Activated CD4-positive, alpha-beta T cell treated with anti-CD3 and anti-CD28 coated beads, Interleukin-2, Interleukin-4, amounts not matched to agents 100 ng/mL and 50 ng/mL, durations not matched to agents 16 hours and 8 hours (primary cell): ENCODE measurements around the gene TECPR1.
A peak's percentile ranks its signal among the peaks of the same experiment; 100 is the strongest.

Experiments used
- DNase-seq: peaks from one replicate; pipeline ENCODE4 v3.0.0-alpha.2; 2020; ENCODE audit warnings: low spot score

The TECPR1 gene

DNA sequence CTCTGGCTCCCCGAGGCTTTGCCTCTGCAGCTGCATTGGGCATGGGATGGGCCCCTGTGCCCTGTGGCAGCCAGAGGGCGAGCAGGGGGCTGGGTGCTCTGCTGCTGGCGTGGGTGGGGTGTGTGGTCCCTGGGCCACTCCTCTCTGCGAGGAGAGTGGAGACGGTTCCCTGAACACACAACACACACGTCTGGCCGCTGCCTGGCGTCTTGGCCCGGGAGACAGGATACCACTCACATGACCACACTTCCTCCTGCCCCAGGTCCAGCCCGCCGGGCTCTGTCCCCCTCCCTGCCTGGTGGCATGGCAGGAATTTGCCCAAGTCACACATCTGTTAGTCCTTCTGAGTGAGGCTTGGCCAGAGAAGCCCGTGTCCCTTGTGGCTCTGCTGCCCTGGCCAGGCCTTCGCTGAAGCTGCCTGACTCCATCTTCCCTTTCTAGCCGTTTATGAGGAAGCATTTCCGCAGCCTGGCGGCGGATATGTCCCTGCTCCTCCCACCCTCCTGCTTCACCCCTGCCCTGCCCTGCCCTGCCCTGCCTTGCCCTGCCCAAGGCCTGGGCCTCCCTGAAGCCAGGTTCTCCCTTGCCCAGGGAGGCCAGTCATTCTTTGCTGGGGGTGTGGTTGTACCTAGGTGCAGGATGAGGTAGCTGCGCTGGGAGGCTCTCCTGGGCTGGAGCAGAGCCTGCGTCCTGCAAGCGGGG, 32.5 kb upstream of the TECPR1 start:
- DNase-seq, result no peak

DNA sequence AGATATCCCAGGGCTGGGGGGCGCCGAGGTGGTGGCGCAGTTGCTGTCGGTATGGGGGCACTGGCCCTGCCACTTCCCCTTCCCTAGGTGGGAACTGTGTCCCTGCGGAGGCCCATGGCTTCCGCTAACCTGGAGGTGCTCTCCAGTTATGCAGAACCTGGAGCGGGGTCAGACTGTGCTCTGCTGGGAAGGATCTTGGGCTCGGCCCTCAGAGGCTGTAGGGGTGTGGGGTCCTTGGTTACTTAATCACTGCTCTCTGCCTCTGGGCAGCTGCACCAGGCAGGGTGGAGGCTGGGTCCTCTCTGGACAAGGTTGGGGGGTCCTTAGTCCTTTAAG, 31.8 kb upstream of the TECPR1 start:
- DNase-seq, result no peak

DNA sequence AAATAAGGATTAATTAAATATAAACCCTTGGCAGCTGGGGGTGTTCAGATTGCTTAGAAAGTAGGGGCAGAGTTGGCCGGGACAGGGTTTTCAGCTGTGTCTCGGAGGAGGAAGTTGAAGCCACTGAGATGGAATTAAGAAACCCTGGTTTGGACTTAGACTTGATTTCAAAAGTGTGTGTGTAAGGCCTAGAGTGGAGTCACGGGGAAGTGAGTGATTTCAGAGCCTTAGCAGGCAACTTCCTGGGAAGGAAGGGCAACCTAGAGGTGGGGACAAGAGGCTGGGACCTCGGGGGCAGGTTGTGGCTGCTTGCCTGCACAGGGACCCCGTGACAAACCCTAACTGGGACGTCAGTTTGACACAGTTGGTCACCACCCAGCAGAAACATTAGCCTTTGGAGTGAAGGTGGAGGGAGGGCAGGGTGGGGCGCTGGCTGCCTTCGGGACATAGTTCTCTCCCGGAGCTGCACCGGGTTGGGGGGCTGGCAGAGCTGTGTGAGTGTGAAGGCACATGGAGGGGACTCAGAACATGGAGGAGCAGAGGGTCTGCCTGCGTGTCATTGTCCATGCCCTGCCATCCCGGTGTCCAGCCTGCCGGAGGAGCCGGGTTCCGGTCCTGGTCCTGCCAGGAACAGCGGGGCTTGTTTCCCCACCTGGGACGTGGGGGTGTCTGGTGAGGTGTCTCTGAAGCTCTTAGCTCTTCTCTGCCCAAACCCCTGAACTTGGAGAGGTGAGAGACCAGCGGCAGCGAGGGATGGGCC, 31.3 kb upstream of the TECPR1 start:
- DNase-seq, result no peak

DNA sequence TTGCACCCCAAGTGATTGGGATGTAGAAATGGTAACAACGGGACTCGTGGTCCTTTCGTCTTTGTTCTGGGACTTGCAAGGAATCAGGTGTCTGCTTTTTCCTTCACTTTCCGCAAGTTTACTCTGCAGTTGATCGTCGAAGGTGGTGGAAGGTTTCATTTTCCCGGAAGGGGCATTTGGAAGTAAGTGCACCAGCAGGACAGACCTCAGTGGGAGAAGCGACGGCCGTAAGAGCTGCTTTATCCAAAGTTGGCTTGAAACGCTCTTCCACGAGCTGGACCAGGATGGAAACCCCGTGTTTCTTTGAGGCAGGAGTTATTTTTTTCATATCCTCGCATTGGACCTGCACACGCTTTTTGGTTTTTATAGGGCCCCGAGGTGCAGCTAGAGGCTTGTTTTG, 30.7 kb upstream of the TECPR1 start:
- DNase-seq, result no peak

DNA sequence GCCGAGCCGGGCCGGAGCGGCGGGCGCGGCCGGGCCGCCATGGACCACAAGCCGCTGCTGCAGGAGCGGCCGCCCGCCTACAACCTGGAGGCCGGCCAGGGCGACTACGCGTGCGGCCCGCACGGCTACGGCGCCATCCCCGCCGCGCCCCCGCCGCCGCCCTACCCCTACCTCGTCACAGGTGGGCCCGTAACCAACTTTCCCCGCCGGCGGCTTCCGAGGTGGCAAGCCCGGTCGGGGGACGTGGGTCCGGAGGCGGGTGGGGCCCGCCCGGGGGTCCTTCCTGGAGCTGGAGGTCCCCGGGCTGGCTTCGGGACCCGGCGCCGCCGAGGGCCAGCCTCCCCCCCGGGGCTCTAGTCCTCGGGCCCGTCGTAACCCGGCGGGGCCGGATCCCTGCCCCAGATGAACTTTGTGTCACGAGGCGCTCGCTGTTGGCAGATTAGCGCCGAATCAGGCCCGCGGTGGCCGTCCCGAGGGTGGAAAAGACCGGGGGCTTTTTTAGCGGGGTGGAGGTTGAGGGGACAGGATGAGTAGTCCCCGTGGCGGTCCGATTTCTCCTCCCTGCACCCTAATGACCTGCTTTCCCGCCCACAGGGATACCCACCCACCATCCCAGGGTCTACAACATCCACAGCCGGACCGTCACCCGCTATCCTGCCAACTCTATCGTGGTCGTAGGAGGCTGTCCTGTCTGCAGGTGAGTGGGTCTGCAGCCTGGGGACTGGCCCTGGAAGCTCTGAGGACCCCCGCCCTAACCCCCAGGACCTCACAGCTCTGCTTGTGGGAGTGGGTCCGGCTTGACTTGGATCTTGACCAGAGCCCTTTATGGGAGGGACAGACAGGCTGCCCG, 29.9 kb upstream of the TECPR1 start:
- no peak for DNase-seq

DNA sequence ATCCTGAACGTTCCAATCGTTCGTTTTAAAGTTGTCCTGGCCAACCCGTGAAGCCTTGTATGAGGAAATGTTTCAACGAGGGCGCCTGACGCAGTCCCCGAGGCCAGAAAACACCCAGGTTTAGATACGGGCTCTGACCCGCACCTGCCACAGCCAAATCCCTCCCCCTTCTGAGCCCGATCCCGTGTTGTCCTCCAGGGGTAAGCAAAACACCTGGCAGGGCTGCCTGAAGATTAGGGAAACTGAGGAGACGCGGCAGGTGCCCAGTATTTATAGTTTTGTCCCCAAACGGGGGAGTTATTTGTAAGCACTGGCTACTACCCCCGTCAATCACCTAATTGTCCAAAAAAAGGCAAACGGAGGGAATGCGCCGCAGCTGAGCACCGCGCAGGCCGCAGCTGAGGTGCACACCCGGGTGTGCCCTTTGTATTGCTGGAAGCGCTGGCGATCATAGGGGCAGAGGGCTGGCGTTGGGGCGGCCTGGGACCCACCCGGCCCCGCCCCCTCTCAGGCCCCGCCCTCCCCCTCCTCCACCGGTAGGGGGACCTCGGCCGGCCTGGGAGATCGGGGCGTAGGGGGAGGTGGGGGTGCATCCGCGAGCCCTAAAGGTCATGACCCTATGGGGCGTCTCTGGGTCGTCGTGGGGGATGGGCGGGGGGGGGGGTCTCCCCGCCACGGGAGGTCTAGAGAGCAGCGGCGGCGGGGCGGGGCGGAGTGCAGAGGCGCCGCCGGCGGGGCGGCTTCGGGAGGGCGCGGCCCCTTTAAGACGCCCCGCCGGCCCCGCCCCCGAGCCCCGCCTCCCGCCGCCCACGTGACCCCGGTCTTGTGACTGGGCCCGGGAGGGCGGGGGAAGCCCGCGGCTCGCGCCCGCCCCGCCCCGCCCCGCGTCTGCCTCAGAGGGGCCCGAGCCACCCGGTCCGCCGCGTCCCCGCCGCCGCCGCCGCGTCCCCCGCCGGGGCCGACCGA, 29.0 kb upstream of the TECPR1 start, which contains the start of gene BRI3:
Gene BRI3, plus strand, starts transcription at position 896 of the 966 bp plus-strand sequence. CDS start 110 bp downstream, outside the sequence.
- DNase-seq, result peak; percentile 87

DNA sequence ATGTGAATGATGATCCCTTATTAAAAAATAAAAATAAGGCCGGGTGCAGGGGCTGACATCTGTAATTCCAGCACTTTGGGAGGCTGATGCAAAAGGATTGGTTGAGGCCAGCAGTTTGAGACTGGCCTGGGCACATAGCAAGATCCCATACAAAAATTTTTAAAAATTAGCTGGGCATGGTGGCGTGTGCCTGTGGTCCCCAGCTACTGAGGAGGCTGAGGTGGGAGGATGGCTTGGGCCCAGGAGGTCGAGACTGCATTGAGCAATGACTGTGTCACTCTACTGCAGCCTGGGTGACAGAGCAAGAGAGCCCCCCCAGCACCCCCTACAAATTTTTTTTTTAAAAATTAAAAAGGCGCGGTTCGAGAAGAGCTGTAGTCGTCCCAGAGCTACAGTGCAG, 28.3 kb upstream of the TECPR1 start:
- no peak for DNase-seq

DNA sequence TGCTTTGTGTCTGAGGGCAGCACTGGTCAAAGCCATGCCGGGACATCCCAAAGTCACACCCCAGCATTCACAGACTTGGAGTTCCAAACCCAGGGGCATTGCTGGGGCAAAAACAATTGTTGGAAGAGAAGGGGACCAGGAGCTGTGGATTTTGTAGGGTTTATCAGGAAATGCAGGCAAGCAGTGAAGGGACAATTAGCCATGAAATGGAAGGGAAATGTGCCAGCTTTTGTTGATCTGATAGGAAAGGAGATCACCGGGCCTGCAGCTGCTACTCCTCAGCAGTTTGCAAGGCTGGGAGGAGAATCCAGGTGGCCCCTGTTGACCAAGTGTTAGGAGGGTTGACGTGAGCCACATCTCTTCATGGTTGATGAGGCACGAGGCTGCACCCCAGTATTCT, 26.9 kb upstream of the TECPR1 start:
- no peak for DNase-seq

DNA sequence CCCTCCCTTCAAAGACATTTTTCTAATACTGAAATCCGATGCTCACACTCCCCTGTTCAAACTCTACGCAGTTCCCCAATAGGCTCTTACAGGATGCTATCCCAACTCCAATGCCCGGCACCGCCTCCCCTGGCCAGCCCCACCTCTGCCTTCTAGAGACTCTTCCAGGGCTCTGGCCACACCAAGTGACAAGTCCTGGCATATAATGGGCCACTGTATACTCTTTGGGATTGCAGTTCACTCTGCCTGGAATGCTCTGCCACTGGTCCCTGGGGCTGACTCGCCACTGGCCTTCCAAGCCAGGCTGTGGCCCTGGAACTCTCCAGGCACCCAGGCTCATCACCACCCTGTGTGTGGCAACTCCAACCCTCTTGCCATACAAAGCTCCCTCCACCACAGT, 26.4 kb upstream of the TECPR1 start:
- no peak for DNase-seq

DNA sequence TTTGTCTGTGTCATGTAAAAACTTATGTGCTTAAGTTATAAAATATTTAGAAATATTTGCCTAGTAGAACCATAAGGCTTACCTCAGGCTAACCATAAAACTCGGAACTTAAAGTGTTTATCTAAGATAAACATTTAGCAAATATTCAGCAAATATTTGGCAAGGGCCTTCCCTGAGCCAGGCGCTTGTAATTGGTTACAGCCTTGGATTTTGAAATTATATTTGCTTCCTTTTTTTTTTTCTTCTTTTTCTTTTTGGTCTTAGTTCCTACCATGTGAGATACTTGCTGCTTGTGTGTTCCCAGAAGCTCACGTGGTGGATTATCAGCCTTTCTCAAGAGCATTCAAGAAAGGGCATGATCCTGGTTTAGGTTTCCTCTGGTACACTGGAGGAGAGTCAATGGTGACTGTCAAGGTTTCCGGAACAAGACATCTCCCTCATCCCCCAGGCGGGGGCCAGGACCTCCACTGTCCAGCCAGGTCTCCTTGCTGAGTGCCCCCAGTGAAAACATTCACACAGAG, 24.3 kb upstream of the TECPR1 start:
- DNase-seq, result no peak

DNA sequence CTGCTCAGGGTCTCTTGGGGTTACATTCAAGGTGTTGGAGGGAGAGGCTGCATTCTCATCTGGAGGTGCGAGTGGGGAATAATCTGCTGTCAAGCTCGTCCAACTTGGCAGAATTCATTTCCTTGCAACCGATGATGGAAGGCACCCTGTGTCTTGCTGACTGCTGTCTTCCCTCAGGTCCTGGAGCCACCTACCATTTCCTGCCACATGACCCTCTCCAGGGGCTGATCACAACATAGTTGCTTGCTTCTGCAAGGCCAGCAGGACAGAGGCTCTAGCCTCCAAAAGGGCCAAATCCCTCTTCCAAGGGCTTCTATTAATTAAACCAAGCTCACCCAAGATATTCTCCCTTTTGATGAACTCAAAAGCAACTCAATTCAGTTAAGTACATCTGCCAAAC, 15.3 kb upstream of the TECPR1 start:
- DNase-seq, result no peak

DNA sequence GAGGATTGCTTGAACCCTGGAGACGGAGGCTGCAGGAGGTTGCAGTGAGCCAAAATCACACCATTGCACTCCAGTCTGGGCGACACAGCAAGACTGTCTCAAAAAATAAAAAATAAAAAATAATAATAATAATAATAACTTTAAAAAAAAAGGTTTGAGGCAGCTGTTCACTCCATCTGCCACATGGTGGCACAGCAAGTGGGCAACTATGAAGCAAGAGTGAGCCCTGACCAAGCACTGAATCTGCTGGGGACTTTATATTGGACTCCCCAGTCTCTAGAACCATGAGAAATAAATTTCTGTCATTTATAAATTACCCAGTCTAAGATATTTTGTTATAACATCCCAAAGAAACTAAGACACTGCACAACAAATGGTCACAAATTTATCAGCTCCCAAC, 14.8 kb upstream of the TECPR1 start:
- no peak for DNase-seq

DNA sequence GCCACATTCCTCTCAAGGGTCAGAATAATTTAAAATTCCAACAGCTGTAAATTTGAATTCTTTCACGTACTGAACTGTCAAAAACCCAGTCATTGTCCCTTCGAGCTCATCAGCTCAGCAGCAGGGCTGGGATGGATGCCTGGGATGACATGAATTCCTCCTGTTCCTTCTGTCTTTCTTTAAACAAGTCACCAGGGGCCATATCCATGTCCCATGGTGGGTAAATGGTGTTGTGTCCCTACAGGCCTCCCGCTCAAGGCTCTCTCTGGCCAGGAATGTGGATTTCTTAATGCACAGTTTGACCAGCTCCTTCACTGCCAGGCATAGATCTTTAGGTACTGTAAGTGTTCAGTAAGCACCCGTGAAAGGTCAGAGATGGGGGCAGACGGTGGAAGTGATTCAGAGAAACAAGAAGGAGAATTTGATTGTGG, 13.8 kb upstream of the TECPR1 start:
- DNase-seq, result no peak

DNA sequence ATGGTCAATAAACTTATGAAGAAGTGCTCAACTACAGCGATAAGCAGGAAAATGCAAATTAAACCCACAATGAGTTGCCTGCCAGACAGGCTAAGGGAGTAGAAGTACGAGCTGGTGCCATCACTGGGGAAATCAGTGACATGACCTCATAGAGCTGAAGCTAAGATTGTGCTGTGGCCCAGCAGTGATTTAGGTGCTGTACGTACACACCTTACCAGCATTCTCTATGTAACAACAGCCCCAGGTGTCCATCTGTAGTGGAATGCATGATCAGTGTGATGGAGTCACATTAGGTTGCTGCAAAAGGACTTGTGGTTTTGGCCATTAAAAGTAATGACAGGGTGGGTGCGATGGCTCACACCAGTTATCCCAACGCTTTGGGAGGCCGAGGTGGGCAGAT, 5.7 kb upstream of the TECPR1 start:
- DNase-seq, result no peak

DNA sequence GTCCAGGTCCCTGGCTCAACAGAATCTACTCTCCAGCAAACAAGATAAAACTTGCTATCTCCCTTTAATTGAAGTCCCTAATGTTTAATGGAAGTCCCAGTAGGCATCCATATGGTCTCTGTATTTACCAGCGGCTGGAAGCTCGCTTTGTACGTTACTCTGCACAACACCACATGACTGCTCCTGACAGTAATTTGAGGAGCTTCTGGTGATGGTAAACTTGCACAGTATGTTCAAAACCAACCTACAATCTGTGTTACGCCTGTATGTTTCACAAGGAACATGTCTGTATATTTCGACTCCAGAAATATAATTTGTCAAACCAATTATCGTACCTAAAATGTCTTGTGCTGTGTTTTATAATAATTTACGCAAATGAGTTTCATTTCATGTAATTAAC, 4.4 kb upstream of the TECPR1 start:
- no peak for DNase-seq

DNA sequence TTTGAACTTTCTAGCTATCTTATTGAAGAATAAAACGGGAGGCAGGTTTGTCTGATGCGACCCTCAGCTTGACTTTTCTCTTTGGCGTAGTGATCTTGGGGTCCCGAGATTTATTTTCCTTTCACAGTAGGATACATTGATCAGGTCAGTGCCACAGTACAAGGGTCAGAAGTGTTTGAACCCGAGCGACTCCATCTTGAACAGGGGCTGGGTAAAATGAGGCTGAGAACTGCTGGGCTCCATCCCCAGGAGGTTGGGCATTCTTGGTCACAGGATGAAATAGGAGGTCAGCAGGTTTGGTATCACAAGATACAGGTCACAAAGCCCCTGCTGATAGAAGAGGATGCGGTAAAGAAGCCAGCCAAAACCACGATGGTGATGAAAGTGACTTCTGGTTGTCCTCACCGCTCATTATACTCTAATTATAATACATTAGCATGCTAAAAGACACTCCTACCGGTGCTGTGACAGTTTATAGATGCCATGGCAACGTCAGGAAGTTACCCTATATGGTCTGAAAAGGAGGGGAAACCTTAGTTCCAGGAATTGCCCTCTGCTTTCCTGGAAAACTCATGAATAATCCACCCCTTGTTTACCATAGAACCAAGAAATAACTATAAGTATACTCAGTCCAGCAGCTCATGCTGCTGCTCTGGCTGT, 3.0 kb upstream of the TECPR1 start:
- peak; percentile 55 for DNase-seq

DNA sequence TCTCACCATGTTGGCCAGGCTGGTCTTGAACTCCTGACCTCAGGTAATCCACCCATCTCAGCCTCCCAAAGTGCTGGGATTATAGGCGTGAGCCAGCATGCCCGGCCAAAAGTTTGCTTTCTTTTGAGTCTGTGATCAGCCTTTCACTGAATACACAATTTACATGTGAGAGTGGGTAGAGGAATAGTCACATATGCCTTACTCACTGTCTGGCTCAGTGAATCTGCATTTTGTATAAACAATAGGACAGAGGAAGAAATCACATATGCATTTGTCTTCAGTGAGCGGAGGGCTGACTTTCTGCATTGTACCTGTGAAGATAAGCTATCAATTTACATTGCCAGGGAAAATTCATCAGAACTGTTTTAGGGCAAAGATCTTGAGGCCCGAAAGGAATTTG, 2.5 kb upstream of the TECPR1 start:
- no peak for DNase-seq

DNA sequence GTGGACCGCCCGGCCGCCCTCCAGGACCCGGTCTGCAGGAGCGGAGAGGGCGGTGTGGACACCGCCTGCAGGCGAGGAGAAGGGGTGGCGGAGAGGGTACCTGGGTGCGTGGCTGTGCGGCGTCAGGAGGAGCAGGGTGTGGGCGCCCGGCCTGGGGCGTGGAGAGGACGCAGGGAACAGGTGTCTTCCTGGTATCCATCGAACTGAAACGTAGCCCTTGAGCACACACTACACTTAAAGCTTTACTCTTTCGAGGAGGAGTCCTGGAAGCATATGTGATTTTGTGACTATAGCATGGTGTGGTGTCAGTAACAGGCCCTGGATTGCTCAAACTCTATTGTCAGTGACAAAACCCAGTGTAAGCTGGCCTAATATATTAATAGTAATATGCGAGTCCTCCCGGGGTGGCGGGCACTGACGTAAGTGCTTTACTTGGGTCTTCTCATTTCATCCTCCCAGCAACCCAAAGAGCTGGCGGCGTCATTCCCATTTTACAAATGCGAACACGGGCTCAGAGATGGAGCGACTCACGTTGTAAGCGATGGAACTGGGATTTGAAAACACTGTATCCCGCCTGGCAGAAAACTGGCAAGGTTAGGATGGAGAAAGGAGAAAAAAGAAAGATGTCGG, 508 bp upstream of the TECPR1 start:
- DNase-seq, result no peak

DNA sequence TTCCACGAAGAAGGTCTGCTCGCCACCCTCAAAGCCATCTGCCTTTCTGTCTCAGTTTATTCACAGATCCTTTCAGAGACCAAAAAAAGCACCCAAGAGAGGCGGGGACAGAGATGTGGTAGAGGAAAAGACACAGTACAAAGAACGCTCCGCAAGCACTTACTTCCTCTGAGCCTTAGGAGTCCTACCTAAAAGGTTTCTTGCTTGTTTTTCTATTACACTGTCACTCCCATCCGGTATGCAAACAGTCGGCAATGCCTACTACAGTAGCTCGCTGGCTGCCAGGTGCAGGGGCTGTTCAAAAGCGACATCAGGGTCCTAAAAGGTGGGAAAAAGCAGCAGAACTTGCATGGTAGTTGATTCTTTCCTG, 816 bp downstream of the TECPR1 start:
- peak; percentile 28 for DNase-seq

DNA sequence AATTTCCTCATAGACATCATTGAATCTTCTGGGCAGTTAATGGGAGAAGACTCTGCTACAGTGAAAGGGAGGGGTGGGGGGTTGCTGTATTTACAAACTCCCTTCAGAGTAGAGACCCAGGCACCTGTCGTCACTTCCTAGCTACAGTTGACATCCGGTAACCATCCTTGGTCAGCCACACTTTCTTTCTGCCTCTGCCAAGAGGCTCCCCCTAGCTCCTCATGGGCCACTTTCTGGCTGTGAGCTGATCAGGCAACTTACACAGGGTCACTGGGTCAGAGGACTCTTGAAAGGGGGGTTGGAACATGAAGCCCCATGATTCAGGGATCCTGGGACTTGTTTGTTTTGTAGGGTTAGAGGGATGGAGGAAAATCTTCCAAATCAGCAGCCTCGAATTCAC, 1.2 kb downstream of the TECPR1 start:
- DNase-seq, result peak; percentile 59

DNA sequence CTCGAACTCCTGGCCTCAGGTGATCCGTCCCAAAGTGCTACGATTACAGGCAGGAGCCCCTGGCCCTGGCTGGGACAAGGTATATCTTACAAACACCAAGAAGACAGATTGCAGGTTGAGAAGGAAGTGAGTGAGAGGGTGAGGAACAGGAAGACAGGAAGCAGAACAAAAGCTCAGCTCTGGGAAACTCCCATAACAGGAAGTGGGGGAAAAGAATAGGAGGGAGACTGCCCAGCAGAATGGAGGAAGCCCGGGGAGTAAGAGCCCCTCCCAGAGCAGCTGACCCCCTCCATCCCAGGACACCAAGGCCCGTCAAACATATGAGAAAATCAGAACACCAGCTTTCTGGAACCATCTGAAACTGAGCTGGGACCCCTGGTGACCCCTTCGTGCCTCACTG, 2.9 kb downstream of the TECPR1 start:
- DNase-seq, result no peak
